Stimulated activated CD4-positive, alpha-beta T cell treated with anti-CD3 and anti-CD28 coated beads, Interleukin-1b, Interleukin-23, amount 100 ng/mL, for 1 hour (primary cell): ENCODE measurements around the gene WBP4.
"Not testable (repeated sequence)": the region's sequence is repeated elsewhere in the genome, so short reads cannot be mapped to it uniquely, and the experiment has no call there.

Experiments
- DNase-seq, 2 donors: peaks; one replicate each; pipeline ENCODE4 v3.0.0-alpha.2; 2020; ENCODE audit warnings: low read depth in 2 of 2

The WBP4 gene

GRCh38 chr13:41085961-41086585 is 24.8 kb downstream of the WBP4 start:
- no peak for DNase-seq

- DNase-seq = not testable (repeated sequence)
These were observed 34.4 kb downstream of the WBP4 start for GRCh38 chr13:41095681-41096080.

GRCh38 chr13:41098761-41099160 is 37.5 kb downstream of the WBP4 start:
- no peak for DNase-seq

GRCh38 chr13:41099986-41100385 is 38.7 kb downstream of the WBP4 start:
- no peak for DNase-seq

- DNase-seq = no peak
These were observed 45.8 kb downstream of the WBP4 start for GRCh38 chr13:41107104-41107571.

- no peak for DNase-seq
These were observed 46.3 kb downstream of the WBP4 start for GRCh38 chr13:41107584-41108014.

DNA sequence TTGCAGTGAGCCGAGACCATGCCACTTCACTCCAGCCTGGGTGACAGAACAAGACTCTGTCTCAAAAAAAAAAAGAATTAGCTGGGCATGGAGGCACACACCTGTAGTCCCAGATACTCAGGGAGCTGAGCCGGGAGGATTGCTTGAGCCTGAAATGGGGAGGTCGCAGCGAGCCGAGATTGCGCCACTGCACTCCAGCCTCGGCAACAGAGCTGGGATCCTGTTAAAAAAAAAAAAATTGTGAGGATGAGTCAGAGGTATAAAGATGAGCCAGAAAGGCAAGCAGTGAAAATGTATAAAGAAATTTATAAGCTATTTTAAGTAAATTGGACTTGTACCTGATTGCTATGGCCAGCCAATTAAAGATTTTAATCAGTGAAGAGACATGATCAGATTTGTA is 50.1 kb downstream of the WBP4 start:
- DNase-seq = no peak

DNA sequence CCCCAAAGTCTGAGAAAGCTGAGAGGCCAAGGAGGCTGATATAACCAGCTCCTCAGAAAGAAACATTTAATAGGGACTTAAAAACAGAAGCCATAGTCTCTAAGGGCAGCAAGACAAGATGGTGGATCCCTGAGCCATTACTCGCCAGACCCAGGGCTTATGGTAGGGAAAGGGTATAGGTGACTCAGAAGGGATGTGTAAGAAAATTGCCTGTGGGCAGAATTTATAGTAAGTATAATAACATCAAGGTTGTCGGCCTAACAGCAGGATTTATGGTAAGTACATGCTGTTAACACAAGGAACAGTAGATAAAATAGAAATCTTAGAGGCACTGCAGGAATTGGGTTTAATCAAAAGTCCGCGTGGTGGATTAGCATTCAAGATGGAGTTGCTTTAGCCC is 56.6 kb downstream of the WBP4 start:
- DNase-seq = no peak

GRCh38 chr13:41122838-41123237 is 61.5 kb downstream of the WBP4 start:
- no peak for DNase-seq

DNA sequence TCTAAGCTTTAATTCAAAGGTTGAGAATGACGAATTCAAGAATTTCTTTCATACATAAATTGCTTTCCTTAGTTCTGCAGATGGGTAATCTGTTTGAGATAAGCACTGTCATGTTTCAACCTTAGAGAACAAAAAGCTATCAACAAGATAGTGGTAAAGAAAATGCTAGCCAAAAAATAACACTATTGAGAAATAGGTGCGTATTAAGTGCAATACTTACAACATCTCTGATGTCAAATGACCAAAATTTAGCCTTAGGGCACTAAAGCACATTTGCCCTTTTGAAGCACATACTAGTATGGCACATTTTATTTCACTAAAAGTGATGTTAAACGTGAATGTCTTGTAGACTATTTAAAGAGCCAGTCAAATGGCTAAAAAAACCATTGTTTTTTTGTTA is 66.4 kb downstream of the WBP4 start:
- DNase-seq = no peak

- no peak for DNase-seq
These were observed 69.0 kb downstream of the WBP4 start for GRCh38 chr13:41130356-41130755.

DNA sequence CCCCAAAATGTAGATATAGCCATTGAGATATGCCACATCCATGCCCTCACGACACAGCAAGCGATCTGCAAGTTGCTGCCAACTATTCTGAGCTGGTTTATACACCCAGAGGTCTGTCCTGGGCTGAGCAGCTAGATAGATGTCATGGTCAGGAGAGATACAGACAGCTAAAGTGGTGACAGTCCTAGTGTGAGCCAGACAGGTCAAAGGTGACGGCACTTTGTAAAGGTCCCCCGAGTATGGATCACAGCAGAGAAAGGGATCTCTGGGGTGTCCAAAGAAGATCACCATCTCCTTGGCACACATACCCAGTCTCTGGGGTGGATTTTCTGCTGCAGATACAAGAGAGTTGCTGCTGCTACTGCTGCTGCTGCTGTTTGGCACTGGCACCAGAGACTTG is 69.9 kb downstream of the WBP4 start:
- DNase-seq = not testable (repeated sequence)

- DNase-seq = not testable (repeated sequence)
These were observed 70.6 kb downstream of the WBP4 start for GRCh38 chr13:41131660-41132511.

GRCh38 chr13:41132512-41133152 is 71.3 kb downstream of the WBP4 start, which contains the start of gene KBTBD6:
KBTBD6 (minus strand) TSS chr13:41132802; CDS start chr13:41132511, 291 bp downstream.
- peak; percentile 77 to 79 for DNase-seq
